HG02973 (cell line): ENCODE data around the gene RAD51B.

ENCODE experiments used
- ATAC-seq: cut with Tn5 transposase; IDR thresholded peaks from one replicate; pipeline ENCODE4 v1.9.1; 2021; ENCODE audit warnings: moderate library complexity; ENCODE audit not compliant: unreplicated experiment

The RAD51B gene

DNA sequence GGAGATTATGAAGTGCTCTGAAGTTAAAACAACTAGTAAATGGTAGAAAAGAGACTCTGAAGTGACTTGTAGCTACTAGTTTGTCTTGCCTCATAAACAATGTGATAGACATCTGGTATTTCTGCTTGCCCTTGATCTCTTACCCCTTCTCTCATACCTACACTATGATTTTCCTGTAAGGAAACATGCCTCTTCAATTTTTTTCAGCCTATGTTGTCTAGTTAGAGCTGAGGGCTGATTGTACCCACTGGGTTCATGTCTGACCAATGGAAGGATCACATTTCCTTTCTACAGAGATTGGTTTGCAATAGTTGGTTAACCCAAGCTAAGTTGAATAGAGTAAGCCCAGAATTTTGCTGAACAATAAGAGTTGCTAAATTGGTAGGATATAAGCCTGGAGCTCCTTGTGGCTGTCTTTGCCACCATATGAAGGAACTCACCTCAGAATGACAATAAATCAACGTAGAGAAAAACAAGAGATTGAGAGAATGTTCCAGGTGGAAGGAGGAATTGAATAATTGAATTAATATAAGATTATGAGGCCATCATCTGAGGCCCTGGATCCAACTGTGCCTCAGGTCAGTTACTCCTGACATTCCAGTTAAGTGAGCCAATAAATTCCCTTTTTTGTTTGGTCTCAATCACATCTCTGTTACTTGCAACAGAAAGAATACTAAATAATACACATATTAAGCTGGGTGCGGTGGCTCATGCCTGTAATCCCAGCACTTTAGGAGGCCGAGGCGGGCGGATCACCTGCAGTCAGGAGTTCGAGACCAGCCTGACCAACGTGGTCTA, 626.9 kb downstream of the RAD51B start:
- no peak for ATAC-seq

DNA sequence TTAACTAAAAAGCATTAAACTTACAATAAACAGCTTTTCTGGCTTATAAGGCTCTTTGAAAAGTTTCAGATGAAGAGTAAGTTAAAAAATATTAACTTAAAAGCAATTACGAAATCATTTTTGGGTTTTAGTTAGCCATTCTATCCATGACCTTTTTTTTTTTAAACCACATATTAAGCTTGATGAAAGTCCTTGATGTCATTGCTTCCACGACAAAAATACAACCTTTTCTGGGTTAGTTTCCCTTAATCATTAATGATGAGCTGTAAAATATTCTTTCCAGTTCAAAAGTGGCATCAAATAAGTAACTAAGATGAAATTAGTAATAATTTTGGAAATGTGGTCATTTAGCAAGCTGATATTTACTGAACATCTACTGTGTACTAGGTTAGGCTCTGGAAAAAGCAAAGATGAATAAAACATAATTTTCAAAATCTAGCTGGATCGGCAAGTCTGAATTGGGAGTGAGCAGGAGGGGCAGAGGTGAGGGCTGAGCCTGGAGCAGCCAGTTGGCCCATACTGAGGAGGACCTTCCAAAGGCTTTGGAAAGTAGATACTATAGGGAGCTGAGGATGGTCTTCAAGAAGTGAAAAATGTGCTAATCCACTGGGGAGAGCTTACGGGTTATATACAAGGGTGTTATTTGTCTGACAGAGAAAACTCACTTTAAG, 628.1 kb downstream of the RAD51B start:
- no peak for ATAC-seq

DNA sequence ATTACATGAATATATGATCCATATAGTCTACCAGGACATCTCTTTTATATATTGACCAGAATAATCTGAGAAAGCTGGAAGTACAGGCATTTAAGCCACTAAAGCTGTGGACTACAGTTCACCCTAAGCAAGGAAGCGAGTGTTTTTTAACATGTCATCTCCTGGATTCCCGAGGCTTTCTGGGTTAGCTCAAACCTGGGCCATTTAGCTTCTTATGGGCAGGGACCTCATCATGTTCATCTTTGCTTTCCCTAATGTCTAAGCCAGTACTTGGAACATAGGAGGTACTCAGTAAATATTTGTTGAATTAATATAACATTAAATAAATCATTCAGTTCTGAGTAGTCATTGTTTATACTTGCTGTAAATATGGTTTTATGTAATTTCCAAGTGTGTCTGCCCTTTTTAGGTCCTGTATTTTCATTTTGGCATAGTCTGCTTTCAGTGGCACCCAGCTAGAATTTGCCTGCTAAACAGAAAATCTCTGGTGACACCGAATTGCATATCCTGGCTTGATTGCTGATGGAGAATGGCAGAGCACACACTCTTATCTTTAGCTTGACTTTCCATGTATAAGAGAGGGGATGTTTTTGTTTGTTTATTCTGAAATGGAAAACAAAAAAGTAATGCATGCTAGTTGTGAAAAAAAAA, 628.8 kb downstream of the RAD51B start:
- no peak for ATAC-seq

DNA sequence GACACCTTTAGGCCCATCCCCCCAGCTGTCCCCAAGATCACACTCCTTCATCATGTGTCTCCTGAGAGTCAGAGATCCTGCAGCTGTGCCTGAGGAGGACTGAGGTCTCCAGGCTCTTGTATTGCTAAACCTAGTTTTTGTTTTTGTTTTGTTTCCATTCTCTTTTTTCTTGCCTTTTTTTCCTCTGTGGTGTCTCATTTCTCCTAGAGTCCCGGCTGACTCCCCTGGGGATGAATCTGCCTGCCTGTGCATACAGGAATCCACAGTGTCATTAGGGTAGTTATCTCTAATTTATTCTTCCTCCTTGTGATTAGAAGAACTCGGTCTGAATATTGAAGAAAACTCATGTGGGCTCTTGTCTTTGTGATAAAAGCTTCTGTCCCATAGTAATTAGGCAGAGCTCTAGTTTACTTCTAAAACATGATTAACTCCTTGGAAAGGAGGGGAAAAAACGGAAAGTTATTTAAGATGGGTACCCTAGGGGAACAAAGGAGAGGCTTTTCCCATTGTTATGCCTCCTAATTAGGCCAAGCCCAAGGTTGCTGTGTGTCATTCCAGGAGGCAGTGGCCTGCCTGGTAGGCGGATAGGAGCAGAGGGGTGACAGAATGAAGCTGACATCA, 630.1 kb downstream of the RAD51B start:
- no peak for ATAC-seq

DNA sequence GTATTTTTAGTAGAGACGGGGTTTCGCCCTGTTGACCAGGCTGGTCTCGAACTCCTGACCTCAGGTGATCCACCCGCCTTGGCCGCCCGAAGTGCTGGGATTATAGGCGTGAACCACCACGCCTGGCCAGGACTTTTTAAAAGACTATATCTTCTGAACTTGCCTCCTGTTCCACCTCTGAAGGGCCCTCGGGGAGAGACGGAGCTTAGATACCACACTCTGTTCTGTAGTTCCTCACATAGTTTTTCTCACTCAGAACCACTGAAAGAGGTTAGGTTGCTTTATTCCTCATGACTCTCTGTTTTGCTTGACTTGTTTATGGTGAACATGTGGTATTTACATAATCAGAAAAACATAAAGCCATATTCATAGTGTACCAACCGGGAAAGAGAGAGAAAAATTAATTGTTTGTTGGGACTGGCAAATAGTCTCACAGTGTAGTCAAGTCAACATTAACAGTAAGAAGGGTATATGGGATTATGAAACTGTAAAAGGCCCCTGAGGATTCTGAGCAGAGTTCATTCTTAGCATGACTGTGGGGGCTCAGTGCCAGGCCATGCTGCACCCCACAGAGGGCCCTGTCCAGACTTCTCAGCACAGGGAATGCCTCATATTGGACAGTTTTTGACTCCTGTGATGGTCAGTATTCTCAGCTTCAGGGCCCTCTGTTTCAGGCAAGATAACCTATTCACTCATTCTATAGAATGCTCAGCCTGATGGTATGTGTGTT, 631.0 kb downstream of the RAD51B start:
- no peak for ATAC-seq

DNA sequence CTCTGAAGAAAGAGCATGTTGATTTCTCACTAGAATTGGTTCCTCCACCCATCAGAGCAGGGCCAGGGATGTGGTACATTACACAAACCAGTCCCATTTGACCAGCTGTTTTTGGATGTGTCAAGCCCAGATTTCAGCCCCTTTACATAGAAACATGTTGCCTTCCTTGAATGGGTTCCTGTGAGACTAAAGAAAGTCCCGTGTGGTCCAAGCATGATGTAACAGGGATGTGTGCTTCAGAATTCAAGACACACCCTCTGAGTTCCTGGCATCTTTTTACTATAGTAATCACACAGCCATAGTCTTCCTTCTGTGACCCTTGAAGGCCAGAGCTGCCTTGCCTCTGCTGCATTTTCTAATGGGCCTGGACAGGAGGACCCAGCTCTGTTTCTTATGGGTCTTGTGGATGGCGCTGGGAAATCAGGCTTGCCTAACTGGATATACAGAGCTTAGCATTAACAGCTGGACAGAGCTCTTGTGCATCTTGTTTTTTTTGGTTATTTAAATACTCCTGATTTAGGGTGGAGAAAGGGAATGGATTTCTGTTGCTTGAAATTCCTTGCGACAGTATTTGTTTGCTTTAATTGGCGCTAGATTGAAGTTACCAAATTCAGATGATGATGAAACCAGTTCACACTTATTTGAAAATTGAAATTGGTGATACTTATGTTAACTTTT, 632.3 kb downstream of the RAD51B start:
- ATAC-seq: no peak

DNA sequence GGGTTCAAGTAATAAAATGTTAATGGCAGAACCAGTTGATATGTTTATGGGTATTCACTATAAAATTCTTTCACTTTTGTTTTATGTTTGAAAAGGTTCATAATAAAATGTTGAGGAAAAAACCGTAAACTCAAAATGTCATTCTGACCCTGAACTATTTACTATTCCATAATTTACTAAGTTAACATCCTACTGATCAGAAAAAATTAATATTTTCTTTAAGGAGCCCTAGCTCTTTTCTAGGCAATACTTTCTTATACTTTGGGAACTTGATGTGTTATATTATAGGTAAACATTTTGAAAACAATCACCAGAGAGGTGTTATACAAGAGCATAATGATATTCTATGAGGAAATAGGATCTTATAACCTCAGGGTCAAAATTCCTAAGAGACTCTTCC, 638.7 kb downstream of the RAD51B start:
- no peak for ATAC-seq

DNA sequence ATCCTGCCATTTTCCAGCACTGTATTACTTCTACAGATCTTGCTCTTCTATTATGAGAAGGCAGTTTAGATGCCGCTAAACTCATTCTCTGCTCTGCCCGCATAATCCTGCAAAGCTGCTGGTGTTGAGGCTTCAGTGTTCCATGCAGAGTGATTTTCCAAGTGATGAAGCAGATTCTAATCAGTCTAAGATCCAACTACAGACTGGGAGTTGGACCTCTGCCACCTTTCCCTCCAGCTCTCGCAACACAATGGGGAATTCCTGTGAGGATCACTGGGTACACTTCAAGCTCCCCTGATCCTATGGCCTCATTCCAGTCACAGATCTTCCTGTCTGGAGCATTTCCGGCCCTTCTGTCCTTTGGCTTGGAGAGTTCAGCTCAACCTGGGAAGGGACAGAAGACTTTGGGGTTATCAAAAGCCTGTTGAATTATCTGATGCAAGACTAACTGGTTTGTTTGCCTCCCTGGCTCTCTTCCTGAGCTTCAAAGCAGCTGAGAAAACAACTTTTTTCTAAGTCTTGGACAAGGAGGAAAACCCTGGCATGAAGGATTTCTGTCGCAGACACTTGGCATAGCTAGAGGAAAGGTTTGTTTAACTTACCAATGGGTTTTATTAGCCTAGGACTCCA, 639.4 kb downstream of the RAD51B start:
- no peak for ATAC-seq

DNA sequence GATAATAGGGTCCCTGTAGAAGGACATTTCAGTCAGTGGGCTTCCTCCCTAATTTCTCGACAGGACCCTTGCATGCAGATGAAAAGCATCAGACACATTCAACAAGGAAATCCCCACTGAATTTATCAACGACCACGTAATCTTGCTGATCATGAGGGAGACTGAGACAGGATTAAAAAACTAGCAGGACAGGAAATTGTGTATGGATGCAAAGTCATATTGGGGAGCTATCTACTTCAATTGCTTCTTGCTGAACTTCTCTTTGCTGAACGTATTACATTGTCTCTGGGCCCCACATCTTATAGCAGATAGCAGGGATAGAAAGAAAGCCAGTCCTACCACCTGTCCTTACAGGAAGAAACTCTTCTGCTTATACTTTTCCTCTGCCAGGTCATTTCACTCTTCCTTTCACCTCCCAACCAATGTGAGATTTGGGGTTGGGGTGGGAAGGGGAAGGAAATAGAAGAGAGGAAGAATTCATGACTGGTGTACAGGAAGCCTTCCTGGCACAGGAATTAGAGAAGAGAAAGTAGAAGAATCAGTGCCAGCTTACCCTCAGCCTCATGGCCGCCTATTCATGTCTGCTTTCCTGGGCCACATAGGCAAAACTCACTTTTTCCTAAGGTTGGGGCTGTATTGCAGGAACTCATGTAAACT, 640.0 kb downstream of the RAD51B start:
- no peak for ATAC-seq

DNA sequence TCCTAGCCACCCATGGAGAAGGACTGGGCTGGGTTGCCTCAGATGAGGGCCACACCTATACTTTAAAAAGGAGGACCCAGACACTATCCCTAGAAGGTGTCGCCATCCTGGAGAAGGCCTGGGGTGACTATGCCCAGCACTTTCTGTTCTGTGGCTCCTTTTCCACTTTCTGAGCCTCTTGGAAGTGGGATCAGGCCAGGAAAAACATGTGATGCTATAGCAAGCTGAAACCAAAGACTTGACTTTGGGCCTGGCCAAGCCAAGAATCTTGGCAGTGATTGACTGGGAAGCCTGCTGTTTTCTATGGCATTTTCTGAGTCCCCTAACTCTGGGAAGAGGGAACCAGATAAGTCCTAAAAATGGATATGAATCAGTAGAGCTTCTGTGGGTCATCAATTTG, 641.0 kb downstream of the RAD51B start:
- ATAC-seq: no peak

DNA sequence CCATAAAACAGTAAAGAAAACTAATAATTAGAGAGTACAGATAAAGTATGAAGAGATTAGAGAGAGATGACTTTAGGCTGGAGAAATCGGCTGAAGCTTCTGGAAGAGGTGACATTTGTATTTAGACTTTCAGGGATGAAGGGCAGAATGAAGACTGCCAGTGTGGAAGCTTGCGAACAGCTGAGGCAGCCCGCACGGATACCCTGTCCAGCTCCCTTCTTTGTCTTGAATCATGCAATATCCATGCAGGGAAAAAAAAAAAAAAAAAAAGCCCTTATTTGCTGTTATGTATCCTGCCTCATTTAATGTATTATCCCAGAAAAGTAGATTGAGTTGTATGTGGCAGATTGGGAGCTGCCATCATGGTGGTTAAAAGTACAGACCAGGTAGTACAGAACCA, 641.5 kb downstream of the RAD51B start:
- ATAC-seq: no peak

DNA sequence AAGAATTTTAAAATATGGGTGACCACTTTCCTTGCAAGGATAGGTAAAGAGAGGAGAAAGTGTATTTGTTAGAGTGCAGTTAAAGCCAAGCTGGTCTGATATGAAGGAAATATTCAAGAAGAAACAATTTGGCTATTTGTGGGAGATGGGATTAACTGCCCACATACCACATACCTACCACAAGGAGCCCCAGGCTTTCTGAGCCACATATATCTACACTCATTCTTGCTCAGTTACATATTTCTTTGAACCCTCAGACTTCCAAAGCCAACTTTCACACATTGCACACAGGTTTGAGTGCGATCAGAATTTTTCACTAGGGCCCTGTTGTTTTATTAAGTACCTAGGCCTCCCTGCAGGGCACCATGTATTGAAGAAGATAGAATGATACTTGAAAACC, 643.1 kb downstream of the RAD51B start:
- ATAC-seq: no peak

DNA sequence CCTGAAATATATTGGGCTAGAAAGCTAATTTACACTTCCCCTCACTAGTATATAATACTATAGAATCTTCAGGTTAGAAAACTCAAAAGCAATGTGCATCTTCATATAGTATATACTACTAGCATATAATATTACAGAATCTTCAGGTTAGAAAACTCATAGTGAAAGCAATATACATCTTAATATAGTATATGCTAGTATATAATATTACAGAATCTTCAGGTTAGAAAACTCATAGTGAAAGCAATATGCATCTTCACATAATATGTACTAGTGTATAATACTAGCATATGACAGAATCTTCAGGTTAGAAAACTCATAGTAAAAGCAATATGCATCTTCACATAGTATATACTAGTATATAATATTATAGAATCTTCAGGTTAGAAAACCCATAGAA, 643.7 kb downstream of the RAD51B start:
- ATAC-seq: no peak

DNA sequence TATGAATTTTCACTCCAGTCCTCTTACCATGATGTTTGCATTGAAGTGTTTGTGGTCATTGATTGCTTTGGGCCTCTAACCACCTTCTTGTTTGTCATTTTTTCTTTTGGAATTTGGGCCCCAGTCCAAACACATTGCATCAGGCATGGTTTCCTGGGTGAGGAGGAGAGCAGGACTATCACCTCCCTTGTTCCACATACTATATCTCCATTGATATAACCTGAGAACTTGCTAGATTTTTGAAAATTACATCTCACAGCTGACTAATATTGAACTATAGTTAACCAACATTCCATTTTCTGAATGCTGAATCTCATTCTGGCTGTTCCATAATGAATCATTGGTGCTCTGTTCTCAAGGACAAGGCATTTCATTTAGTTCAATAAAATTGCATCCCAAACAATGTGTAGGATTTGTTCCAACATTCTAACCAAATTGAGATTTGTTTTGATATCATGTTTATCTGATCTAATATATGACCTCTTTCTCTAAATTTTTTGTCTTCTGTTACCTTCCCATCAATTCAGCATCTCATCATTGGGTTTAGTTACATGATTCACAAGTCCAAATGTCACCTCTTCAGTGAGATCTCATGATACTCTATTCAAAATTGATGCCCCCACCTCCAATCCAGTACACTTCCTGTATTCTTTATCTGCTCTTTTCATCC, 644.3 kb downstream of the RAD51B start:
- no peak for ATAC-seq

DNA sequence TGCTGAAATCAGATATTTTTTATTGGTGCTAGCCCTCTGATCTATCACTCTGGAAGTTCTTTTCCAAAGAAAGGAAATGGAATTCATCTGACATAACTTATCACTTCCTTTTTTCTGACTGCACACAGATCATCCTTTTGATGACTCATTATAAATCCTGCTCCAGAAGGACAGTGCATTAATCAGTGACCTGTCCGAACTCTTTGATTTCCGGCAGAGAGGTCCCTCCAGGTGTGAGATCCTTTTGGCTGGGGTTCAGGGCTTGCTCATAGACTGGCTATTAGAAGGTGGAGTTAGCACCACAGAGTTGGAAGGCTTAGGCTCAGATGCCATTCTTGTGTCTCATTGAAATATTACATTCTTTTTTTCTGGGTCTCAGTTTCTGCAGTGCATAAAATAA, 645.1 kb downstream of the RAD51B start:
- ATAC-seq: no peak

DNA sequence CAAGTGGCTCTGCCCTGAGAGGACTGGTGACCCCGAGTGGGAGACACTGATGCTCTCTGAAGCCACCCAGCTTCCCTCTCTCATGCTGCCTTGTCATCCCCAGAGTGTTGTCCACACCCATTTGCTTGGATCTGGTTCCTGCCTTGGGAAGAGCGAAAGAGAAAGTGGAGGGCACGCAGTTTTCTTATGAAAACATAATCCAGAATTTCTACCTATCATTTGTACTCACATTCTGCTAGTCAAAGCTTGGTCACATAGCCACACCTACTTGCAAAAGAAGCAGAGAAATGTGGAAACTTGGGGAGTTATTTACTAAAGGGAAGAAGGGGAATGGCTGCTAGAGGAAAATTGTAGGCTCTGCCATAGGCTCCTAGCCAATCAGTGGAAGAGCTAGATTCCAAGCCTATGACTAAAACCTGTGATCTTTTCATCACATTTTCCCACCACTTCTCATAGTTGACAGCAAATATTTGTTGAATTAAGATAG, 647.0 kb downstream of the RAD51B start:
- no peak for ATAC-seq

DNA sequence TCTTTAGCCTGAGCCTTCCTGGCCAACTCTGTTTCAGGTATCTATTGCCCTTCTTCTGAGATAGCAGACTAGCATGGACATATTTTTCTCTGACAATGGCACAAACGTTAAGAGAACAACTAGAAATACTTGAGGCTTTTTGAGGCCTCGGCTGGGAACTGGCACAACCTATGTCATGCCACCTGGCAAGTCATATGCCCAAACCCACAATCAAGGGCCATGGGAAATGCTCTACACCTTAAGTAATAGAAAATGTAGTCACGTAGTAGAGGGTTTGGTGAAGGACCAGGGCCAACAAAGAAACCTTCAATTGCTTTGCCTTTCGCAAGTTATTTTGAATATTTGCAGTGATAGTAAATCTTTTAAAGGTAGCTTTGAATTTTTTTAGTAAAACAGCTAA, 647.8 kb downstream of the RAD51B start:
- no peak for ATAC-seq

DNA sequence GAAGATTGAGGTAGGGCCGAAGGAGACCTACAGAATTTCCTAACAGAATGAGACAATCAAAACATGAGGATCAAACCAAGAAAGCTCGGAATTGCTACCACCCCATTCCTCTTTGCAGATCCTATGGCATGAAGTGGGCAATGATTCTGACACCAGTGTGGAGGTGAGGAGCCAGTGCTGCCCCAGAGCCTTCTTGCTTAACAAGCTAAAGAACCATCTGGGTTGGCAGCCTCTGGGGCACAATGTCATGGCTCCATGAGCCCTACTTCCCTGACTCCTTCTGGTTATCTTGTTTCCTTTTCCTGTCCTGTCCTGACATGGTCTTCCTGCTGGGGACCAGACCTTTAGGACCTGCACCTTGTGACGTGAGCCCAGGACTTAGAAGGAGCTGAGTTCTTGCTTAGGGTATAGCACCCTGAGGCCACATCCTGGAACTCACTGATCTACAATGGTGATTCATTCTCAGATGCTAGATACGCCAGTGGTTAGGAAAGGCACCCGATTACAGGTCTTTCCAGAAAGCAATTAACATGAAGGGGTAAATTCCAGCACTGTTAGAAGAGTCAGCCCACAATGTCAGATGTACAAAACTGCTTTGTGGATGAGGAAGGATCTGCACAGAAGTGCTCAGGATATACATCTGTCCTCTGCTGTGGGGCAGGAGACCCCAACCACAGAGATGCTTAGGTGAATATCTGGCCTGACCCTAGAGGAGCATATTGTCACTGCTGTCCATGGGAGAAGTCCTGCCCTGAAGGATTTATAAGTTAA, 649.0 kb downstream of the RAD51B start:
- ATAC-seq: no peak
